Gastroesophageal sphincter (tissue), 3 donors: ENCODE results near the gene RAB6D.

Experiments used
- EP300 ChIP-seq: sonication (generic); formaldehyde crosslinking; IDR thresholded peaks from one replicate; pipeline ENCODE4 v1.6.1; 2017; ENCODE audit warnings: antibody characterized with exemption, mild to moderate bottlenecking
- POLR2A ChIP-seq, 2 donors: fragments of 450-650 bp; IDR thresholded peaks; one replicate each; pipeline ENCODE4 v1.6.1; 2017; ENCODE audit warnings: antibody characterized with exemption in 2 of 2, mild to moderate bottlenecking in 2 of 2, moderate library complexity in 1 of 2
- POLR2AphosphoS5 ChIP-seq: sonication (generic); formaldehyde crosslinking; IDR thresholded peaks from one replicate; pipeline ENCODE4 v1.6.1; 2017; ENCODE audit warnings: antibody characterized with exemption
- TF ChIP-seq, protein P1 (sequence below), 4 experiments: fragments of 200-600 bp in 2 of 4; fragments of 450-650 bp in 2 of 4; sonication (generic) in 1 of 4; IDR thresholded peaks; one replicate each; pipeline ENCODE4 v1.5.1; 2017 to 2019; ENCODE audit warnings: antibody characterized with exemption in 4 of 4, mild to moderate bottlenecking in 2 of 4, moderate library complexity in 2 of 4

DNA sequence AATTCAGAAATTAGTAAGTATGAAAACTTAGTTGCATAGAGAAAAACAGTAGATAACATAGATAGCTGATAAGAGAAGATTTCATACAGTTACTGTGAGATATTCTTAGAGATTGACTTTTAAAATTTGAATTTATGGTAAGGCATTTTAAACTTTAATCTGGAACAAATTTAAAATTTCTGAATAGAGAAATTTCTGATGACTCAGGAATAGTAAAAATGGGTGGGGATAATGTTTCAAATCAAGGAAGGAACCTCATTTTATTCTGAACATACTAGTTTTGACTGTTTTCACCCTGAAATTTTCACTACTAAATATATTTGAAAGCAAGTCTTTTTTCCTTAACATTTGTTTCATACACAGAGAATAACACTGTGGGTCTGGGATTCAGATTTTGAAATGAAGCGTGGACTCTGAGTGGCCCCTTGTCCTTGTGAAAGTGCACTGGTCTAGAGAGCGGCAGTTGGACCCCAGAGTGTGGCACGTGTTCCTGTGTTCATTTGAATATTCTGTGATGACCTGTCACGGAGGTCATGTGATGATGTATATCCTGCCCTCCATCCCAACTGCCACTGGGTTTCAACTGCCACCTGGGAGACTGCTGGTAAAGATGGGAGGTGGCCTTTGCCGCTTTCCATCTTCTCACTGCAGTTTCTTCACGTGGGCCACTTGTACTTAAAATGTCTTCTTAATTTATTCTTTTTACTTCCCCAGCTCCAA is 38.5 kb upstream of the RAB6D start:
- TF ChIP-seq, protein P1, sequence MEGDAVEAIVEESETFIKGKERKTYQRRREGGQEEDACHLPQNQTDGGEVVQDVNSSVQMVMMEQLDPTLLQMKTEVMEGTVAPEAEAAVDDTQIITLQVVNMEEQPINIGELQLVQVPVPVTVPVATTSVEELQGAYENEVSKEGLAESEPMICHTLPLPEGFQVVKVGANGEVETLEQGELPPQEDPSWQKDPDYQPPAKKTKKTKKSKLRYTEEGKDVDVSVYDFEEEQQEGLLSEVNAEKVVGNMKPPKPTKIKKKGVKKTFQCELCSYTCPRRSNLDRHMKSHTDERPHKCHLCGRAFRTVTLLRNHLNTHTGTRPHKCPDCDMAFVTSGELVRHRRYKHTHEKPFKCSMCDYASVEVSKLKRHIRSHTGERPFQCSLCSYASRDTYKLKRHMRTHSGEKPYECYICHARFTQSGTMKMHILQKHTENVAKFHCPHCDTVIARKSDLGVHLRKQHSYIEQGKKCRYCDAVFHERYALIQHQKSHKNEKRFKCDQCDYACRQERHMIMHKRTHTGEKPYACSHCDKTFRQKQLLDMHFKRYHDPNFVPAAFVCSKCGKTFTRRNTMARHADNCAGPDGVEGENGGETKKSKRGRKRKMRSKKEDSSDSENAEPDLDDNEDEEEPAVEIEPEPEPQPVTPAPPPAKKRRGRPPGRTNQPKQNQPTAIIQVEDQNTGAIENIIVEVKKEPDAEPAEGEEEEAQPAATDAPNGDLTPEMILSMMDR (IDR thresholded peaks at IDR 0.05) = no peak
- TF ChIP-seq POLR2A (IDR thresholded peaks at IDR 0.05) (no peak), EP300 (no peak), POLR2AphosphoS5 (no peak)
